HepG2 (cell line): ENCODE measurements around the gene TBCD. TPM values are rescaled to one million over a fixed set of nuclear protein-coding genes. Genes with fewer than 3 reads are reported as not detected.

Source experiments
- ADNP ChIP-seq: sonication (generic); formaldehyde crosslinking; IDR thresholded peaks from 2 replicates; pipeline ENCODE4 v1.4.0; 2020; ENCODE audit warnings: missing genetic modification reagents
- CEBPZ ChIP-seq: IDR thresholded peaks from 2 replicates; pipeline ENCODE4 v1.6.1; 2012; ENCODE audit warnings: low read length, improper control_type of control experiment
- MYC ChIP-seq: sonication (generic); formaldehyde crosslinking; IDR thresholded peaks from 2 replicates; pipeline ENCODE4 v1.9.0; 2021; ENCODE audit warnings: missing genetic modification reagents, borderline replicate concordance
- NR2F6 ChIP-seq, 2 experiments: IDR thresholded peaks; 2 replicates each; pipeline ENCODE4 v1.6.1; 2016; ENCODE audit warnings: antibody characterized with exemption in 1 of 2, mild to moderate bottlenecking in 1 of 2
- PRMT3 ChIP-seq: sonication (generic); formaldehyde crosslinking; IDR thresholded peaks from 2 replicates; pipeline ENCODE4 v1.8.1; 2022; ENCODE audit warnings: low read depth, mild to moderate bottlenecking, moderate library complexity, missing genetic modification reagents, borderline replicate concordance
- TRAFD1 ChIP-seq: sonication (generic); formaldehyde crosslinking; IDR thresholded peaks from 2 replicates; pipeline ENCODE4 v1.5.1; 2020; ENCODE audit warnings: missing genetic modification reagents, mild to moderate bottlenecking, borderline replicate concordance
- ZNF138 ChIP-seq: sonication (generic); formaldehyde crosslinking; IDR thresholded peaks from 2 replicates; pipeline ENCODE4 v1.5.0; 2020; ENCODE audit warnings: mild to moderate bottlenecking, low read depth, missing genetic modification reagents
- polyA plus RNA-seq, 8 experiments: library from polyadenylated mRNA; depleted of rRNA in 3 of 8; stranded (reverse) in 7 of 8; unstranded in 1 of 8; fragments of >200 nt; fragmentation: Illumina TruSeq in 4 of 8; extraction: Trizol in 4 of 8; gene quantifications; 2 replicates each; pipeline versions ENCODE4 v1.2.1 to v1.2.3, GENCODE V29; 2011 to 2016; ENCODE audit warnings: low read depth in 4 of 8, missing spikeins in 1 of 8, mixed read lengths in 1 of 8; ENCODE audit not compliant: insufficient read depth in 1 of 8
- total RNA-seq, 5 experiments: library from RNA; depleted of rRNA; stranded (reverse); fragments of >200 nt; fragmentation: Illumina TruSeq; extraction: Trizol; gene quantifications; 2 replicates each; pipeline ENCODE4 v1.2.3, GENCODE V29; 2016; ENCODE audit warnings: low read depth in 1 of 5
- TF ChIP-seq, protein P1 (sequence below): sonication (generic); formaldehyde crosslinking; IDR thresholded peaks from 2 replicates; pipeline ENCODE4 v1.8.0; 2023; ENCODE audit warnings: mild to moderate bottlenecking, missing genetic modification reagents
- TF ChIP-seq, protein P2 (sequence below): IDR thresholded peaks from 2 replicates; pipeline ENCODE4 v1.6.1; 2012; ENCODE audit warnings: low read depth, low read length, improper control_type of control experiment
- TF ChIP-seq, protein P3 (sequence below): sonication (generic); formaldehyde crosslinking; IDR thresholded peaks from 2 replicates; pipeline ENCODE4 v1.5.0; 2020; ENCODE audit warnings: mild to moderate bottlenecking, missing genetic modification reagents, borderline replicate concordance
- TF ChIP-seq, protein P4 (sequence below): sonication (generic); formaldehyde crosslinking; IDR thresholded peaks from 2 replicates; pipeline ENCODE4 v1.4.0; 2020; ENCODE audit warnings: mild to moderate bottlenecking, missing genetic modification reagents

The TBCD gene
- total and polyA plus RNA-seq, 2 of the 13 experiments (the other 11 are each of a cell fraction or from before 2014, with no cell fraction given): 33.9 to 54.8 TPM

DNA sequence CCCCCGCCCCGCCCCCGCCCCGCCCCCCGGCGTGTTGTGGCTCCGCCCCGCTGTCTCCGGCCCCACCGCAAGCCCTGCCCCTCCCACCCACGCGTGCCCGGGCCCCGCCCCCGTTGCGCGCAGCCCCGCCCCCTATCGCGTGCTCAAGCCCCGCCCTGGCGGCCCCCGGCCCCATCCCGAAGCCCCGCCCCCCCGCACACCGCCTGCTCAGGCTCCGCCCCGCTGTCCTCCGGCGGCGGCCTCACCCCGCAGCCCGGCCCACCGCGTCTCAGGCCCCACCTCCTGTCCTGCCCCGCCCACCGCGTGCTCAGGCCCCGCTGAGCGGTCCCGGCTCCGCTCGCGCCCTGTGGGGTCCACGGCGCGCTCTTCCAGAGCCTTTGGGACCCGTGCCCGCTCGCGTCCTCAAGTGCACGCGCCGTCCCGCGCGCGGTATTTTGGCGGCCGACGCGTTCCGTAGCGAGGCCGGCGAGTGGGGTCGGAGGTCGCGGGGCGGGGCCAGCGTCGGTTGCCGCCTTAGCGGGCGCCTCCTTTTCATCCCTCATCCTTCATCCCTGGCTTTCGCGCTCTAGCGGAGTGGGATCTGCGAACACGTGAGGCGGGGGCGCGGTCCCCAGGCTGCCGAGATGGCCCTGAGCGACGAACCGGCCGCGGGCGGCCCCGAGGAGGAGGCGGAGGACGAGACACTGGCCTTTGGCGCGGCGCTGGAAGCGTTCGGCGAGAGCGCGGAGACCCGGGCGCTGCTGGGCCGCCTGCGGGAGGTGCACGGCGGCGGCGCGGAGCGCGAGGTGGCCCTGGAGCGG is at the start of gene TBCD (continued):
- no peak for TF ChIP-seq CEBPZ
- TF ChIP-seq NR2F6 (IDR thresholded peaks at IDR 0.05): peak; percentile 34; the same call in 1 of the 2 replicates
- TF ChIP-seq NR2F6 (CRISPR knock-in tag; IDR thresholded peaks at IDR 0.05): peak; percentile 88
- TF ChIP-seq, protein P1, sequence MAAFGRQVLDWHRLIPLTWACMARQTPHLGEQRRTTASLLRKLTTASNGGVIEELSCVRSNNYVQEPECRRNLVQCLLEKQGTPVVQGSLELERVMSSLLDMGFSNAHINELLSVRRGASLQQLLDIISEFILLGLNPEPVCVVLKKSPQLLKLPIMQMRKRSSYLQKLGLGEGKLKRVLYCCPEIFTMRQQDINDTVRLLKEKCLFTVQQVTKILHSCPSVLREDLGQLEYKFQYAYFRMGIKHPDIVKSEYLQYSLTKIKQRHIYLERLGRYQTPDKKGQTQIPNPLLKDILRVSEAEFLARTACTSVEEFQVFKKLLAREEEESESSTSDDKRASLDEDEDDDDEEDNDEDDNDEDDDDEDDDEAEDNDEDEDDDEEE (CRISPR knock-in tag): peak; percentile 80; the same call in 1 of the 2 replicates
- TF ChIP-seq ADNP (CRISPR knock-in tag): no peak
- TF ChIP-seq, protein P2, sequence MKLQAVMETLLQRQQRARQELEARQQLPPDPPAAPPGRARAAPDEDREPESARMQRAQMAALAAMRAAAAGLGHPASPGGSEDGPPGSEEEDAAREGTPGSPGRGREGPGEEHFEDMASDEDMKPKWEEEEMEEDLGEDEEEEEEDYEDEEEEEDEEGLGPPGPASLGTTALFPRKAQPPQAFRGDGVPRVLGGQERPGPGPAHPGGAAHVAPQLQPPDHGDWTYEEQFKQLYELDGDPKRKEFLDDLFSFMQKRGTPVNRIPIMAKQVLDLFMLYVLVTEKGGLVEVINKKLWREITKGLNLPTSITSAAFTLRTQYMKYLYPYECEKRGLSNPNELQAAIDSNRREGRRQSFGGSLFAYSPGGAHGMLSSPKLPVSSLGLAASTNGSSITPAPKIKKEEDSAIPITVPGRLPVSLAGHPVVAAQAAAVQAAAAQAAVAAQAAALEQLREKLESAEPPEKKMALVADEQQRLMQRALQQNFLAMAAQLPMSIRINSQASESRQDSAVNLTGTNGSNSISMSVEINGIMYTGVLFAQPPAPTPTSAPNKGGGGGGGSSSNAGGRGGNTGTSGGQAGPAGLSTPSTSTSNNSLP: 0 out of 2 replicates have a peak, but pooled peaks have one; percentile 22
- TF ChIP-seq PRMT3 (CRISPR knock-in tag): no peak
- peak; percentile 97 for TF ChIP-seq MYC (CRISPR knock-in tag)
- TF ChIP-seq, protein P3, sequence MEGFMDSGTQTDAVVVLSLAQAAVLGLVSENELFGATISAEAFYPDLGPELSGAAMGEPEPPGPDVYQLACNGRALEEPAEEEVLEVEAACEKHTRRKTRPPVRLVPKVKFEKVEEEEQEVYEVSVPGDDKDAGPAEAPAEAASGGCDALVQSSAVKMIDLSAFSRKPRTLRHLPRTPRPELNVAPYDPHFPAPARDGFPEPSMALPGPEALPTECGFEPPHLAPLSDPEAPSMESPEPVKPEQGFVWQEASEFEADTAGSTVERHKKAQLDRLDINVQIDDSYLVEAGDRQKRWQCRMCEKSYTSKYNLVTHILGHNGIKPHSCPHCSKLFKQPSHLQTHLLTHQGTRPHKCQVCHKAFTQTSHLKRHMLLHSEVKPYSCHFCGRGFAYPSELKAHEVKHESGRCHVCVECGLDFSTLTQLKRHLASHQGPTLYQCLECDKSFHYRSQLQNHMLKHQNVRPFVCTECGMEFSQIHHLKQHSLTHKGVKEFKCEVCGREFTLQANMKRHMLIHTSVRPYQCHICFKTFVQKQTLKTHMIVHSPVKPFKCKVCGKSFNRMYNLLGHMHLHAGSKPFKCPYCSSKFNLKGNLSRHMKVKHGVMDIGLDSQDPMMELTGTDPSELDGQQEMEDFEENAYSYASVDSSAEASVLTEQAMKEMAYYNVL (CRISPR knock-in tag): peak; percentile 82
- TF ChIP-seq, protein P4, sequence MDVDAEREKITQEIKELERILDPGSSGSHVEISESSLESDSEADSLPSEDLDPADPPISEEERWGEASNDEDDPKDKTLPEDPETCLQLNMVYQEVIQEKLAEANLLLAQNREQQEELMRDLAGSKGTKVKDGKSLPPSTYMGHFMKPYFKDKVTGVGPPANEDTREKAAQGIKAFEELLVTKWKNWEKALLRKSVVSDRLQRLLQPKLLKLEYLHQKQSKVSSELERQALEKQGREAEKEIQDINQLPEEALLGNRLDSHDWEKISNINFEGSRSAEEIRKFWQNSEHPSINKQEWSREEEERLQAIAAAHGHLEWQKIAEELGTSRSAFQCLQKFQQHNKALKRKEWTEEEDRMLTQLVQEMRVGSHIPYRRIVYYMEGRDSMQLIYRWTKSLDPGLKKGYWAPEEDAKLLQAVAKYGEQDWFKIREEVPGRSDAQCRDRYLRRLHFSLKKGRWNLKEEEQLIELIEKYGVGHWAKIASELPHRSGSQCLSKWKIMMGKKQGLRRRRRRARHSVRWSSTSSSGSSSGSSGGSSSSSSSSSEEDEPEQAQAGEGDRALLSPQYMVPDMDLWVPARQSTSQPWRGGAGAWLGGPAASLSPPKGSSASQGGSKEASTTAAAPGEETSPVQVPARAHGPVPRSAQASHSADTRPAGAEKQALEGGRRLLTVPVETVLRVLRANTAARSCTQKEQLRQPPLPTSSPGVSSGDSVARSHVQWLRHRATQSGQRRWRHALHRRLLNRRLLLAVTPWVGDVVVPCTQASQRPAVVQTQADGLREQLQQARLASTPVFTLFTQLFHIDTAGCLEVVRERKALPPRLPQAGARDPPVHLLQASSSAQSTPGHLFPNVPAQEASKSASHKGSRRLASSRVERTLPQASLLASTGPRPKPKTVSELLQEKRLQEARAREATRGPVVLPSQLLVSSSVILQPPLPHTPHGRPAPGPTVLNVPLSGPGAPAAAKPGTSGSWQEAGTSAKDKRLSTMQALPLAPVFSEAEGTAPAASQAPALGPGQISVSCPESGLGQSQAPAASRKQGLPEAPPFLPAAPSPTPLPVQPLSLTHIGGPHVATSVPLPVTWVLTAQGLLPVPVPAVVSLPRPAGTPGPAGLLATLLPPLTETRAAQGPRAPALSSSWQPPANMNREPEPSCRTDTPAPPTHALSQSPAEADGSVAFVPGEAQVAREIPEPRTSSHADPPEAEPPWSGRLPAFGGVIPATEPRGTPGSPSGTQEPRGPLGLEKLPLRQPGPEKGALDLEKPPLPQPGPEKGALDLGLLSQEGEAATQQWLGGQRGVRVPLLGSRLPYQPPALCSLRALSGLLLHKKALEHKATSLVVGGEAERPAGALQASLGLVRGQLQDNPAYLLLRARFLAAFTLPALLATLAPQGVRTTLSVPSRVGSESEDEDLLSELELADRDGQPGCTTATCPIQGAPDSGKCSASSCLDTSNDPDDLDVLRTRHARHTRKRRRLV: no peak
- TF ChIP-seq ZNF138 (CRISPR knock-in tag): peak; percentile 95
- TF ChIP-seq TRAFD1 (CRISPR knock-in tag): no peak
